CD14-positive monocyte (primary cell): ENCODE results near the gene ROBO1. TPM values are rescaled to one million over a fixed set of nuclear protein-coding genes. Genes with fewer than 3 reads are reported as not detected.

ENCODE experiments used
- DNase-seq, 3 donors: peaks; one replicate each; pipeline ENCODE4 v3.0.0-alpha.2; 2011 to 2022
- H2AFZ ChIP-seq: 2 replicates; pipeline ENCODE4 v1.6.0; 2012; ENCODE audit warnings: mild to moderate bottlenecking, low read depth, low read length, inconsistent platforms; ENCODE audit not compliant: insufficient read depth, poor library complexity, severe bottlenecking
- H3K27ac ChIP-seq, 2 donors: 1 replicate in 1 of 2; 2 replicates in 1 of 2; pipeline ENCODE4 v1.5.1; 2012 to 2013; ENCODE audit warnings: low read length in 2 of 2, control low read depth in 1 of 2, inconsistent platforms in 1 of 2, low read depth in 1 of 2, mild to moderate bottlenecking in 1 of 2
- H3K27me3 ChIP-seq, 2 donors: one replicate each; pipeline versions ENCODE4 v1.6.0 to v1.6.1; 2011 to 2013; ENCODE audit warnings: low read length in 2 of 2; ENCODE audit not compliant: control insufficient read depth in 2 of 2, insufficient read depth in 2 of 2
- H3K36me3 ChIP-seq, 2 donors: replicated peaks in 1 of 2; 1 replicate in 1 of 2; 2 replicates in 1 of 2; pipeline versions ENCODE4 v1.5.1 to v1.6.1; 2012 to 2013; ENCODE audit warnings: low read length in 2 of 2, control low read depth in 1 of 2, inconsistent platforms in 1 of 2, mild to moderate bottlenecking in 1 of 2; ENCODE audit not compliant: insufficient read depth in 2 of 2, control insufficient read depth in 1 of 2
- H3K4me1 ChIP-seq, 2 donors: 1 replicate in 1 of 2; 2 replicates in 1 of 2; pipeline versions ENCODE4 v1.5.1 to v1.6.1; 2012 to 2013; ENCODE audit warnings: low read length in 2 of 2, control low read depth in 1 of 2, inconsistent platforms in 1 of 2, mild to moderate bottlenecking in 1 of 2, moderate library complexity in 1 of 2; ENCODE audit not compliant: insufficient read depth in 2 of 2, control insufficient read depth in 1 of 2
- H3K4me2 ChIP-seq: replicated peaks from 2 replicates; pipeline ENCODE3; 2012; ENCODE audit warnings: low read length, moderate library complexity, mild to moderate bottlenecking; ENCODE audit not compliant: poor library complexity, severe bottlenecking; ENCODE audit errors: extremely low read depth
- H3K4me3 ChIP-seq, 3 experiments: fragments of 200-600 bp in 1 of 3; sonication (generic) in 1 of 3; replicated peaks in 1 of 3; 1 replicate in 2 of 3; 2 replicates in 1 of 3; pipeline ENCODE4 v1.5.1; 2011 to 2013; ENCODE audit warnings: low read length in 3 of 3, mild to moderate bottlenecking in 3 of 3, control low read depth in 2 of 3, low read depth in 2 of 3, inconsistent platforms in 1 of 3, moderate library complexity in 1 of 3
- H3K79me2 ChIP-seq: 2 replicates; pipeline ENCODE4 v1.6.0; 2012; ENCODE audit warnings: mild to moderate bottlenecking, control low read depth, inconsistent platforms, low read length, moderate library complexity; ENCODE audit not compliant: insufficient read depth
- H3K9ac ChIP-seq: 2 replicates; pipeline ENCODE4 v1.6.0; 2017; ENCODE audit warnings: low read length, mild to moderate bottlenecking; ENCODE audit not compliant: insufficient read depth, poor library complexity, severe bottlenecking
- H3K9me3 ChIP-seq, 2 donors: replicated peaks in 1 of 2; 1 replicate in 1 of 2; 2 replicates in 1 of 2; pipeline versions ENCODE4 v1.5.1 to v1.6.1; 2012 to 2013; ENCODE audit warnings: low read length in 2 of 2, control low read depth in 1 of 2; ENCODE audit not compliant: control insufficient read depth in 1 of 2, insufficient read depth in 1 of 2
- H4K20me1 ChIP-seq: 2 replicates; pipeline ENCODE4 v1.6.0; 2012; ENCODE audit warnings: mild to moderate bottlenecking, low read length, control low read depth, moderate library complexity; ENCODE audit not compliant: insufficient read depth
- H3K27ac Mint-ChIP-seq, 7 donors: one replicate each; pipeline ENCODE4 v1.8.0; 2020; ENCODE audit warnings: mild to moderate bottlenecking in 7 of 7, mixed read lengths in 7 of 7, moderate library complexity in 6 of 7, inconsistent platforms in 2 of 7
- H3K27me3 Mint-ChIP-seq, 3 donors: one replicate each; pipeline ENCODE4 v1.8.0; 2021 to 2022; ENCODE audit warnings: low read depth in 3 of 3, mild to moderate bottlenecking in 3 of 3, mixed read lengths in 3 of 3, moderate library complexity in 3 of 3, inconsistent platforms in 1 of 3
- H3K36me3 Mint-ChIP-seq, 2 donors: one replicate each; pipeline ENCODE4 v1.8.0; 2020; ENCODE audit warnings: mixed read lengths in 2 of 2, inconsistent platforms in 1 of 2, mild to moderate bottlenecking in 1 of 2
- H3K4me1 Mint-ChIP-seq: one replicate; pipeline ENCODE4 v1.8.0; 2020; ENCODE audit warnings: mild to moderate bottlenecking, mixed read lengths
- H3K4me3 Mint-ChIP-seq, 2 donors: one replicate each; pipeline ENCODE4 v1.8.0; 2020; ENCODE audit warnings: mild to moderate bottlenecking in 2 of 2, mixed read lengths in 2 of 2, moderate library complexity in 1 of 2
- H3K9me3 Mint-ChIP-seq, 7 donors: one replicate each; pipeline ENCODE4 v1.8.0; 2020 to 2022; ENCODE audit warnings: mixed read lengths in 7 of 7, mild to moderate bottlenecking in 6 of 7, moderate library complexity in 6 of 7, inconsistent platforms in 2 of 7
- CTCF ChIP-seq: fragments of 200-600 bp; IDR thresholded peaks from one replicate; pipeline ENCODE4 v1.8.0; 2022; ENCODE audit warnings: antibody characterized with exemption, mild to moderate bottlenecking
- WGBS: methylation state at CpG from one replicate; pipeline ENCODE4 v1.1.5; 2013; ENCODE audit warnings: missing lambda C conversion rate; ENCODE audit not compliant: insufficient coverage; 5-methylcytosine and 5-hydroxymethylcytosine counted together
- intact Hi-C, 2 donors: fragments of 100-400 bp; cut with micrococcal nuclease; formaldehyde crosslinking; loops; one replicate each; pipeline versions ENCODE4 v1.15.0 to v1.15.1; 2023
- polyA plus RNA-seq, 3 donors: library from polyadenylated mRNA; depleted of rRNA in 1 of 3; unstranded in 2 of 3; stranded (reverse) in 1 of 3; fragments of 300-500 nt in 2 of 3; fragments of >200 nt in 1 of 3; fragmentation: Illumina TruSeq in 2 of 3; gene quantifications; 1 replicate in 2 of 3; 2 replicates in 1 of 3; pipeline ENCODE4 v1.2.3, GENCODE V29; 2012 to 2021

Gene ROBO1
- polyA plus RNA-seq, 3 donors: 0.09 to 0.10 TPM; not detected in 1

GRCh38 chr3:78647726-78648125, 1120.1 kb downstream of the ROBO1 start:
- no peak overlapping the region for H3K4me3 Mint-ChIP-seq

GRCh38 chr3:78645628-78646310, 1122.0 kb downstream of the ROBO1 start:
- no peaks in the 10 kb centered on the region for H3K79me2 ChIP-seq
- no peaks in the 10 kb centered on the region for H4K20me1 ChIP-seq
- peaks cover 0 to 2% (median 2%) of the 10 kb centered on the region in 3 donors for H3K27me3 Mint-ChIP-seq
- H3K4me3 Mint-ChIP-seq: peak overlapping the region in 1 of 2 donors; percentile 36
- intact Hi-C loops: no loop called here
- no peak overlapping the region for H3K27ac ChIP-seq
- peaks cover 8% of the 10 kb centered on the region for H3K4me1 Mint-ChIP-seq
- H3K27ac Mint-ChIP-seq: no peak overlapping the region
- no peak overlapping the region for H3K9ac ChIP-seq
- H3K9me3 Mint-ChIP-seq: no peaks in the 10 kb centered on the region
- H3K36me3 ChIP-seq: no peaks in the 10 kb centered on the region
- H3K9me3 ChIP-seq: no peaks in the 10 kb centered on the region
- H3K36me3 Mint-ChIP-seq: no peaks in the 10 kb centered on the region
- no peaks in the 10 kb centered on the region for H3K27me3 ChIP-seq
- peak overlapping the region; percentile 37 for H2AFZ ChIP-seq
- no CpG with 5 or more reads among the region's 4 CpGs for WGBS
- H3K4me2 ChIP-seq: peak overlapping the region; percentile 43
- H3K4me3 ChIP-seq: peak overlapping the region in 1 of 3 experiments; percentile 51
- peak; percentile 18 to 51 (median 35) for DNase-seq
- H3K4me1 ChIP-seq: no peaks in the 10 kb centered on the region
- TF ChIP-seq CTCF: peak; percentile 83

More at GRCh38 chr3:78647726-78648125, 1120.1 kb downstream of the ROBO1 start:
- Histone ChIP-seq H2AFZ (no peak overlapping the region), H3K27ac (no peak overlapping the region), H3K9ac (no peak overlapping the region), H3K27me3 (no peaks in the 10 kb centered on the region), H3K79me2 (no peaks in the 10 kb centered on the region), H3K36me3 (no peaks in the 10 kb centered on the region), H3K9me3 (no peaks in the 10 kb centered on the region), H3K4me1 (no peaks in the 10 kb centered on the region), H3K4me2 (no peak overlapping the region), H4K20me1 (no peaks in the 10 kb centered on the region), H3K4me3 (no peak overlapping the region)
- peaks cover 0 to 2% (median 2%) of the 10 kb centered on the region in 3 donors for H3K27me3 Mint-ChIP-seq
- H3K9me3 Mint-ChIP-seq: no peaks in the 10 kb centered on the region
- peaks cover 8% of the 10 kb centered on the region for H3K4me1 Mint-ChIP-seq
- WGBS: no CpG with 5 or more reads among the region's 2 CpGs
- intact Hi-C loops: no loop called here
- TF ChIP-seq CTCF: no peak
- DNase-seq: no peak
- no peaks in the 10 kb centered on the region for H3K36me3 Mint-ChIP-seq
- H3K27ac Mint-ChIP-seq: peak overlapping the region in 1 of 7 donors; percentile 35
